Transverse colon (tissue), 4 donors: ENCODE measurements around the gene RPL37. TPM values are rescaled to one million over a fixed set of nuclear protein-coding genes. Genes with fewer than 3 reads are reported as not detected.
"Not testable (repeated sequence)": the region's sequence is repeated elsewhere in the genome, so short reads cannot be mapped to it uniquely, and the experiment has no call there.

Experiments
- DNase-seq: peaks from one replicate; pipeline ENCODE4 v3.0.0-alpha.2; 2019
- H3K27ac ChIP-seq, 4 donors: fragments of 200-600 bp; sonication (generic); 2 replicates each; pipeline ENCODE4 v1.5.1; 2016 to 2018; ENCODE audit warnings: inconsistent platforms in 4 of 4
- H3K27me3 ChIP-seq: fragments of 200-600 bp; sonication (generic); 2 replicates; pipeline ENCODE4 v1.5.1; 2017; ENCODE audit warnings: inconsistent platforms
- H3K36me3 ChIP-seq, 4 donors: fragments of 200-600 bp; sonication (generic); 2 replicates each; pipeline ENCODE4 v1.5.1; 2017 to 2019; ENCODE audit warnings: inconsistent platforms in 4 of 4
- H3K4me1 ChIP-seq, 4 donors: fragments of 200-600 bp; sonication (generic); 2 replicates each; pipeline ENCODE4 v1.5.1; 2017 to 2020; ENCODE audit warnings: inconsistent platforms in 4 of 4
- H3K4me3 ChIP-seq, 4 donors: fragments of 200-600 bp; sonication (generic); 1 replicate in 1 of 4; 2 replicates in 3 of 4; pipeline versions ENCODE4 v1.5.1 to v1.6.1; 2017 to 2019; ENCODE audit warnings: inconsistent platforms in 4 of 4
- H3K9me3 ChIP-seq, 2 donors: fragments of 200-600 bp; sonication (generic); 2 replicates each; pipeline ENCODE4 v1.5.1; 2017 to 2019; ENCODE audit warnings: inconsistent platforms in 2 of 2
- EP300 ChIP-seq: sonication (generic); formaldehyde crosslinking; IDR thresholded peaks from one replicate; pipeline ENCODE4 v1.6.1; 2017; ENCODE audit warnings: antibody characterized with exemption, low read depth
- POLR2A ChIP-seq: fragments of 450-650 bp; IDR thresholded peaks from one replicate; pipeline ENCODE4 v1.6.1; 2016; ENCODE audit warnings: antibody characterized with exemption, mild to moderate bottlenecking, moderate library complexity
- POLR2AphosphoS5 ChIP-seq, 3 donors: sonication (generic); formaldehyde crosslinking; IDR thresholded peaks; one replicate each; pipeline ENCODE4 v1.6.1; 2016; ENCODE audit warnings: antibody characterized with exemption in 3 of 3
- WGBS, 2 donors: methylation state at CpG; one replicate each; pipeline ENCODE4 v1.1.5; 2018; ENCODE audit warnings: low coverage in 1 of 2; 5-methylcytosine and 5-hydroxymethylcytosine counted together
- in situ Hi-C, 4 donors: fragments of 200-750 bp; cut with MboI; loops; one replicate each; pipeline versions ENCODE4 v1.15.0 to v1.15.1; 2017; ENCODE audit warnings: low sequenced_read_pairs in 3 of 4, low pct_ligation_motif_present in 1 of 4, low pct_unique_long_range_greater_than_20kb in 1 of 4
- intact Hi-C: fragments of 100-400 bp; cut with DNase I; formaldehyde crosslinking; loops from one replicate; pipeline ENCODE4 v1.15.1; 2023; ENCODE audit warnings: low total_unique reads
- total RNA-seq, 4 donors: library from RNA; depleted of rRNA; stranded (reverse); fragments of >200 nt; gene quantifications; one replicate each; pipeline ENCODE4 v1.1.0, GENCODE V29; 2016
- TF ChIP-seq, protein P1 (sequence below), 5 experiments: fragments of 200-600 bp in 3 of 5; fragments of 450-650 bp in 2 of 5; sonication (generic) in 3 of 5; IDR thresholded peaks; 1 replicate in 2 of 5; 2 replicates in 3 of 5; pipeline ENCODE4 v1.5.1; 2016 to 2017; ENCODE audit warnings: antibody characterized with exemption in 5 of 5, inconsistent platforms in 3 of 5, mild to moderate bottlenecking in 2 of 5, moderate library complexity in 1 of 5

The RPL37 gene
- 100 to 1,000 TPM in 2 of 4 donors, 10 to 100 TPM in 2; 15.1 to 157 (median 90.5) TPM for total RNA-seq

- in situ Hi-C loops (no loop called here), intact Hi-C loops (no loop called here)
- peak within 1 kb of the TSS; percentile 88 to 94 (median 92) for H3K27ac ChIP-seq
- peaks cover 0 to 28% (median 13%) of the 10 kb centered on the region in 4 donors for H3K36me3 ChIP-seq
- DNase-seq: peak; percentile 96
- H3K9me3 ChIP-seq: no peaks in the 10 kb centered on the region
- no peaks in the 10 kb centered on the region for H3K27me3 ChIP-seq
- WGBS, 2 donors: 13% methylated on average over 59 of the region's 61 CpGs; no CpG with 5 or more reads in 1 of the 2 donors
- TF ChIP-seq, protein P1, sequence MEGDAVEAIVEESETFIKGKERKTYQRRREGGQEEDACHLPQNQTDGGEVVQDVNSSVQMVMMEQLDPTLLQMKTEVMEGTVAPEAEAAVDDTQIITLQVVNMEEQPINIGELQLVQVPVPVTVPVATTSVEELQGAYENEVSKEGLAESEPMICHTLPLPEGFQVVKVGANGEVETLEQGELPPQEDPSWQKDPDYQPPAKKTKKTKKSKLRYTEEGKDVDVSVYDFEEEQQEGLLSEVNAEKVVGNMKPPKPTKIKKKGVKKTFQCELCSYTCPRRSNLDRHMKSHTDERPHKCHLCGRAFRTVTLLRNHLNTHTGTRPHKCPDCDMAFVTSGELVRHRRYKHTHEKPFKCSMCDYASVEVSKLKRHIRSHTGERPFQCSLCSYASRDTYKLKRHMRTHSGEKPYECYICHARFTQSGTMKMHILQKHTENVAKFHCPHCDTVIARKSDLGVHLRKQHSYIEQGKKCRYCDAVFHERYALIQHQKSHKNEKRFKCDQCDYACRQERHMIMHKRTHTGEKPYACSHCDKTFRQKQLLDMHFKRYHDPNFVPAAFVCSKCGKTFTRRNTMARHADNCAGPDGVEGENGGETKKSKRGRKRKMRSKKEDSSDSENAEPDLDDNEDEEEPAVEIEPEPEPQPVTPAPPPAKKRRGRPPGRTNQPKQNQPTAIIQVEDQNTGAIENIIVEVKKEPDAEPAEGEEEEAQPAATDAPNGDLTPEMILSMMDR (IDR thresholded peaks at IDR 0.05): no peak
- TF ChIP-seq POLR2AphosphoS5 (IDR thresholded peaks at IDR 0.05): peak; percentile 90 to 97 (median 95)
- peak; percentile 89 for TF ChIP-seq POLR2A
- H3K4me3 ChIP-seq: peak within 1 kb of the TSS; percentile 50 to 61 (median 55)
- peaks cover 11 to 23% (median 13%) of the 10 kb centered on the region in 4 donors for H3K4me1 ChIP-seq
Measured at GRCh38 chr5:40834849-40835787, at the start of gene RPL37. Gene RPL37, minus strand, starts transcription at chr5:40835222. Its CDS starts 37 bp downstream, at chr5:40835185.

DNA sequence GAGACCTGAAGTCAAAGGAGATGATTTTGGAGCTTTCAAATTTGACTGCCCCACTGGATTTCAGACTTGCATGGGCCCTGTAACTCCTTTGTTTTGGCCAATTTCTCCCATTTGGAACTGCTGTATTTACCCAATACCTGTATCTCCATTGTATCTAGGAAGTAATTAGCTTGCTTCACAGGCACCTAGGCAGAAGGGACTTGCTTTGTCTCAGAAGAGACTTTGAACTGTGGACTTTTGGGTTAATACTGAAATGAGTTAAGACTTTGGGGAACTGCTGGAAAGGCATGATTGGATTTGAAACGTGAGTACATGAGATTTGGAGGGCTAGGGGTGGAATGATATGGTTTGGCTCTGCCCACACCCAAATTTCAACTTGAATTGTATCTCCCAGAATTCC lies 48.0 kb upstream of the RPL37 start:
- H3K36me3 ChIP-seq, H3K27ac ChIP-seq, H3K4me1 ChIP-seq, H3K4me3 ChIP-seq, H3K27me3 ChIP-seq, DNase-seq, H3K9me3 ChIP-seq, intact Hi-C loops: not testable (repeated sequence)
- in situ Hi-C loops: loop anchor here (25.0 kb wide), 4 partner anchors 921 to 1296 kb away; no protein-coding TSS in a partner anchor
- WGBS, 2 donors: 0 to 50% methylated on average over 1 of the region's 1 CpG

- Histone ChIP-seq H3K4me3 (no peak overlapping the region), H3K27me3 (no peaks in the 10 kb centered on the region), H3K4me1 (peaks cover 0 to 6% (median 2%) of the 10 kb centered on the region in 4 donors), H3K9me3 (no peaks in the 10 kb centered on the region), H3K27ac (no peak overlapping the region), H3K36me3 (no peaks in the 10 kb centered on the region)
- intact Hi-C loops: no loop called here
- in situ Hi-C loops: loop anchor here (25.0 kb wide), 4 partner anchors 920 to 1295 kb away; no protein-coding TSS in a partner anchor
- DNase-seq: no peak
- 98% methylated on average over 4 of the region's 4 CpGs; no CpG with 5 or more reads in 1 of the 2 donors for WGBS, 2 donors
- no peak for TF ChIP-seq EP300
- no peak for TF ChIP-seq POLR2AphosphoS5 (IDR thresholded peaks at IDR 0.05)
- no peak for TF ChIP-seq POLR2A
- TF ChIP-seq, protein P1 (IDR thresholded peaks at IDR 0.05): no peak
Measured at GRCh38 chr5:40882291-40882690, 47.3 kb upstream of the RPL37 start.

GRCh38 chr5:40879163-40879942 lies 44.3 kb upstream of the RPL37 start:
- no peak overlapping the region for H3K27ac ChIP-seq
- TF ChIP-seq POLR2AphosphoS5 (IDR thresholded peaks at IDR 0.05): no peak
- TF ChIP-seq EP300: no peak
- TF ChIP-seq, protein P1 (IDR thresholded peaks at IDR 0.05): peak; percentile 55 to 70 (median 63)
- no peak for TF ChIP-seq POLR2A
- no peaks in the 10 kb centered on the region for H3K9me3 ChIP-seq
- DNase-seq: no peak
- 29 to 30% methylated on average over 10 of the region's 10 CpGs for WGBS, 2 donors
- no peaks in the 10 kb centered on the region for H3K27me3 ChIP-seq
- no peak overlapping the region for H3K4me3 ChIP-seq
- intact Hi-C loops (loop anchor here (5.0 kb wide), 1 partner anchor 127 kb away; no protein-coding TSS in a partner anchor), in situ Hi-C loops (loop anchor here (10.0 to 25.0 kb wide), 5 partner anchors 125 to 1292 kb away; partner anchors contain the start of gene TTC33 (in 1 of the 4))
- no peaks in the 10 kb centered on the region for H3K36me3 ChIP-seq
- H3K4me1 ChIP-seq: peaks cover 0 to 6% (median 2%) of the 10 kb centered on the region in 4 donors
